Activated CD8-positive, alpha-beta memory T cell treated with anti-CD3 and anti-CD28 coated beads, Interleukin-2, amount 50 U/mL, for 1 hour (primary cell): ENCODE data around the gene NARS2.
"Not testable (repeated sequence)": the region's sequence is repeated elsewhere in the genome, so short reads cannot be mapped to it uniquely, and the experiment has no call there.

Source experiments
- DNase-seq: peaks from one replicate; pipeline ENCODE4 v3.0.0-alpha.2; 2020; ENCODE audit errors: extremely low read depth

The NARS2 gene

GRCh38 chr11:78489184-78489583 lies 85.5 kb downstream of the NARS2 start:
- DNase-seq, result no peak

- no peak for DNase-seq
Observed at GRCh38 chr11:78478536-78478935, 96.1 kb downstream of the NARS2 start.

DNA sequence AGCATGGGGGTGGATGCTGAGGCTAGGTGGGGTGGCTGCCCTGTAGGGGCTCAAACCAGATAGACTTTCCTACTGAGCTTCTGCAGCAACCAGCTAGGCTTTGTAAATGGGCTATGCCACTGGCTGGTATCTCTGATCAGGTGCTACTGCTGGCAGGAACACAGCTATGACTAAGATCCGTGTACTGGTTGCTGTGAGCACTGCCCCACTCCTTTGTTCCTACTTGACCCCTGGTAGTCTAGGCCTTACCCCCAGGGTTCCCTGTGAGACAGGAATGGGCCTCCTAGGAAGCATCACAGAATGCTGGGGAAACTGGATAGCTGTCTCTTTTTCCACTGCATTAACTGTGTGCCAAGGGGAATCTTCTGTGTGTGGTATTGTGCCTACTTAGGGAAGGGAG lies 98.6 kb downstream of the NARS2 start:
- no peak for DNase-seq

DNA sequence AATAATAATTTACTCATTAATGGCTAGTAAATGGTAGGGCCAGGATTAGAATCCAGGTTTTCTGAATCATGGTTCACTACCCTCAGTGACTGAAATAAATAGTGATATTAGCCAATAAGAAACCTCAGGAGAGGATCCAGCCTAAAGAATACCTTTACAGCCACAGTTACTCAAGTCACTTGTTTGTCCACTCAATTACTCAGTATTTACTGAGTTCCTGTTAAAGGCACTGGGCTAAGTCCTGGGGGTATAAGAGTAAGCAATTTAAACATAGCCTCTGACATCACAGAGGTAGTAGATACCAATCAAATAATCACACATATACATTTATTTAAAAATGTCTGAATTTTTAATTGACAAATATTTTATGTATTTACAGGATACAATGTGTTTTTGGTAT lies 100.2 kb downstream of the NARS2 start:
- DNase-seq, result no peak

GRCh38 chr11:78472905-78473304 lies 101.8 kb downstream of the NARS2 start:
- no peak for DNase-seq

DNA sequence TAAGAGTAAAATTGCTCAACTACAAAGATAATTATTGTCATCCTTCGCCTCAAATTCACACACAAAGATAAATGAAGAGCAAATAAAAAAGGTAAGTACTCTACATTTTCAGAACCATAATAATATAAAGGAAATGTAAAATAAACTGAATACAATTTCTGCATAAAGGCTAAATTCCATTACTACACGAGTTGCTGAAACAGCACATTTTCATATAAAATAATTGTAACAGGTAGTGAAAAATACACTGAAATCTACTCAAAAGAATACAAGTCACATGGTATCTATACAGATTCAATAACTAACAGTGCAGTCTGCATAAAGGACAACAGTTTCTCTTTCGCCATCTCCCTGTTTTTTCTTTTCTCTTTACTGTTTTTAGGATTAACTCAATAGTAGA lies 102.3 kb downstream of the NARS2 start:
- DNase-seq, result no peak

DNA sequence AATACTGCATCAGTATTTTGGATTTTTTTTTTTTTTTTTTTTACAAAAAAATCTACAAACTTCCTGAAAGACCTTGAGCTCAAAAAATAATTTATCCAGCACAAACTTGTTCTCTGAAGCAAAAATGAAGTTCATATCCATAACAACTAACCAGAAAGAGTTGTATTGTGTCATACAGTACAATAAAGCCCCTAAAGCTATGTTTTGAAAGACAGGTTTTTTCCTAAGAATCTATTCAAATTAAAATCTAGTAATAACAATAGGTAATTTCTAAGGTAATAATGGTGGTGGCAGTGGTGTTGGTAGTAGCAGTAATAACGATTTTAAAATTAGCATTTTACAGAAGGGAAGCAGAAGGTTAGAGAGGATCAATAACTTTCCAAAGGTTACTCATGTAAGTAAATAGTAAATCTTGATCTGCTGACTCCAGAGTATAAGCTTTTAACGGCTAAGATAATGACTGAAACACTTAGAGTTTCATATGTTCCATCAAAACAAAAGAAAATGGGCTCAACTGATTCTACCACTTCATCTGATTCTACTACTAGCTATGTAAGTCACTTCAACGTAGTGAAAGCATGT lies 103.7 kb downstream of the NARS2 start:
- DNase-seq, result no peak

DNA sequence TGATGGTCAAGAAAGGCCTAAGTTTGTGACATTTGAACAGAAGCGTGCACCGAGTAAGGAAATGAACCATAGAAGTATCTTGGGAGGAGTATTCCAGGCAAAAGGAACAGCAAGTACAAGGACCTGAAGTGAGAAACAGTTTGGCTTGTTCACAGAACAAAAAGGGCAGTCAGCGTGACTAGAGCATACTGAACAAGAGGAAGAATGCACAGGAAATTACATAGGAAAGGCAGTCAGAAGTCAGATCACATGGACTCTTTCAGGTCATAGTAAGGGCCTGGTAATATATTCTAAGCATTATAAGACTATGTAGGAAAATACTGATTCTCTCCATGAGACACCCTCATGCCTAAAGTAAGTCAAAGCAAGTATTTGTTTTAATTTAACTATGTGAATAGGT lies 104.8 kb downstream of the NARS2 start:
- no peak for DNase-seq

DNA sequence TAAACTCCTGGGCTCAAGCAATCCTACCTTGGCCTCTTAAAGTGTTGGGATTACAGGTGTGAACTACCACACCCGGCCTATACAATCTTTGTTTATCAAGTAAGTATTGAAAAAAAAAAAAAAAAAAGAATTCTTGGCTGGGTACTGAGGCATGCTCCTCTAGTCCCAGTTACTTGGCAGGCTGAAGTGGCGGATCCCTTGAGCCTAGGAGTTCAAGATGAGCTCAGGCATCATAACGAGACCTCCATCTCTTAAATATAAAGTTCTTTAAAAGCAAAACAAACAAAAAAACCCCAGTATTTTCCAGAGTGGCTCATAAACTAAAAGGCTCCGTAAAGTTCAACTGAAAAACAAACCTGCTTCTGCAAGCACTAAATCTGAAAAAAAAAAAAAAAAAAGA lies 106.7 kb downstream of the NARS2 start:
- no peak for DNase-seq

DNA sequence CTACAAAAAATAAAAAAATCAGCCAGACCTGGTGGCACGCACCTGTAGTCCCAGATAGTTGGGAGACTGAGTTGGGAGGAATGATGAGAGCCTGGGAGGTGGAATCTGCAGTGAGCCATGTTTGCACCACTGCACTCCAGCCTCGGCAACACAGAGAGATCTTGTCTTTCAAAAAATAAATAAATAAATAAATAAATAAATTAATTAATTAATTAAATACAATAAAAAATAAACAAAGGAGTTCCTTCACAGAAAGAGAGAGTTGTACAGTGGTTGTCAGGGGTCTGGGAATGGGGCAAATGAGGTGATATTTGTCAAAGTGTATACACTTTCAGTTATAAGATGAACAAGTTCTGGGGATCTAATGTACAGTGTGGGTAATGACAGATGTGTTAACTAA lies 107.3 kb downstream of the NARS2 start:
- no peak for DNase-seq

GRCh38 chr11:78465169-78465942 lies 109.3 kb downstream of the NARS2 start:
- DNase-seq, result no peak

- not testable (repeated sequence) for DNase-seq
Observed at GRCh38 chr11:78464787-78465168, 109.9 kb downstream of the NARS2 start.

- DNase-seq, result no peak
Observed at GRCh38 chr11:78460471-78460870, 114.2 kb downstream of the NARS2 start.

GRCh38 chr11:78459738-78460137 lies 114.9 kb downstream of the NARS2 start:
- DNase-seq, result no peak

DNA sequence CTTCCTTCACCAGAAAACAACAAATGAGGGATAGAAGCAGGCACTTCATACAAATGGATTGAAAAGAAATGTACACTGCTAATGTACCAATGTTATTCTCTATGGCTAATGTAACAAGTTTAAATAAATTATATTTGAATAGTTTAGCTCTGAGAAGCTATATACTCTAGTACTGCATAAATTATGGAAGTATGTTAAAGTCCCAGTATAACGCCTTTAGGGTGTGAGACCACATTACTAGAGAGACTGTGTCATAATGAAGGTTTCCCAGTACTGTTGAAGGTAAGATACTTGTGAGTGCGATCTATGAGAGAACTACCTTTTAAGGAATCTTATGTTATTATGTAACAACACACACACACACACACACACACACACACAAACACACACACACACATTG lies 117.2 kb downstream of the NARS2 start:
- no peak for DNase-seq

GRCh38 chr11:78453140-78453935 lies 121.3 kb downstream of the NARS2 start:
- no peak for DNase-seq

DNA sequence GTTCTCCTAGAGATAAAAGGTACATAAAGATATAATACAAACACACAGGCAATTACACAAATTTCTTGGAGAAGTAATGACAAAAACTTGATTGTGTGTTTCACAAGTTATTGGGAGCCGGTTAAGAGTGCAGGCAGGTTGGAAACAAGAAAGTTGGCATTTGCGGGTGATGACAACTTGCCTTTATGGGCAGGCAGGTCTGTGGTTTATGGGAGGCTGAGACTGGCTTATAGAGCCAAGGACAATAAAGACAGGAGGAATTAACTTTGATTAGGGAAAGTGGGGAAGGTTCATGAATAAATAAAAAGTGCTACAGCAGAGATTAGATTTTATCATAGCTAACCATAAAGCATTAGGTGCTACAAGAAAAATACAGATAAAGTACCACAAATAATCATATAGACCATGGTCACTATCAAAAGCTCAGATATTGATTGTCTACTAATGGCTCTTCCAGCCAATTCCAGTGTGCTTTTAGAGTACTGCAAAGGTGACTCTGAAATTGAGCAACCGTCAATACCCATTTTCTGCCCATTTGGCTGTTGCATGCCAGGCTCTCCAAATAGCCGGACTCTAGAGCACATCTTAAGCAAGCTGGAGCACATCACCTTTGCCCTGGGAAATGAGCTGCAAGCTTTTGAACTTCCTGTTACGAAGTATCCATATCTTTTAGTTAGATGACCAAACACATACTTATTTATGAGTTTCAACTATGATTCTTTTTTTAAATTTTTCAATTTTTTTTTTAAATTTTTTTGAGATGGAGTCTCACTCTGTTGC lies 123.1 kb downstream of the NARS2 start:
- DNase-seq, result no peak

GRCh38 chr11:78450866-78451265 lies 123.8 kb downstream of the NARS2 start:
- no peak for DNase-seq

GRCh38 chr11:78449866-78450265 lies 124.8 kb downstream of the NARS2 start:
- DNase-seq, result no peak

DNA sequence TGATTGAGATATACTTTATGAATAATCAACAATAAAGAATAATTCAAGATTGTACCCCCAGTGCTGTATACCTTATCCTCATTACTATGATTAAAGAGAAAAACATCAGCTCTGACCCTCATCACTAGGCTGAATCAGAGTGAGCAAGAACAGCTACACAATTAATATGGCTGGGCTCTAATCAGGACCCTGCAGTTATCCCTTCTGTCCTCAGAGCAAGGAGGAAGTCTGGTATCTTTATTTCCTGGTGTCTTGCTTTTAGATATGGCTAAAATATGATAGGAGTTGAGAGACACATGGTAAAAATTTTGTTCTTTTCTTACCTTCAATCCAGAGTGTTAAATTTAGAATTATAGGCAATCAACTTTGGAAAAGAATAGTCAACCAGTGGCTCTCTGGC lies 128.5 kb downstream of the NARS2 start:
- DNase-seq, result no peak

GRCh38 chr11:78444726-78445125 lies 129.9 kb downstream of the NARS2 start:
- DNase-seq, result no peak

DNA sequence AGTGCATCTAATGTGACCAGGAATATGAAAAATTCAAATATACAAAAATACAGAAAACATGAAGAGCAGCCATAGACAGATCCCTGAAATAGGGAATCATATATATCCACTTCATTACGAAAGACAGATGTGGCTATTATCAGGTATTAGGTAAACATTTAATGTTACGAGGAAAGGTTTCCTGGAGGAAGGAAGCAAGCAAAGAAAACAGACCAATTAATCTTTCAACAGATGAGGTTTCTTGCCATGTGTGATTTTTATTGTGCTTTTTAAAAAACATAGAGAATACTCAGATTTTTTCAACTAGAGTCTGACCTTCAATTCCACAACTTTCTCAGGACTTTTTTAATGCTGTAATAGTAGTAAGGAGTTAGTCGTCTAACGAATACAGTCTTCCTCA lies 132.7 kb downstream of the NARS2 start:
- no peak for DNase-seq
